ENCODE data around the gene RSPO3.

- no peak for TF ChIP-seq CTCF (IDR thresholded peaks at IDR 0.05; ENCODE audit: low read depth, low read length, poor library complexity, severe bottlenecking)
- no peak for TF ChIP-seq EZH2phosphoT487 (IDR thresholded peaks at IDR 0.05; ENCODE audit: borderline replicate concordance, low read length)
Observed at GRCh38 chr6:127243501-127243900, 125.0 kb downstream of the RSPO3 start.

Data from DOHH2 (cell line).